ENCODE measurements around the gene EXOSC2.

DNA sequence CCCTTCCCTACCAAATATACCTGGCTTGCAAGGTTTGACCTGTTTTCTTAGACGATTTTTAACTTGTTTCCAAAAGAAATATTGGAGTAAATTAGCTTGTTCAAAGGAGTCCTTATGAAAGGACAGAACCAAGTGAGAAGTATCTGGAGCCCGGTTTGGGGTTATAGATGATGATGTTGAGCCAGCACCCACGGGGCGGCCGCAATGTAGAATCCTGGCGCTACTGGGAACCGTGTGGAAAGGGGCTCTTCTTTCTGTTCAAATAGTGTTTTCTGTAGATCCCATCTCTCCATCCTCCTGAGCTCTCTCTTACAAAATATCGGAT is 517 bp upstream of the EXOSC2 start:
- TF ChIP-seq POLR2A (IDR thresholded peaks at IDR 0.05) (no peak), CTCF (IDR thresholded peaks at IDR 0.05 in 4 of 5, conservative IDR thresholded peaks at IDR 0.05 in 1 of 5) (no peak)

Data from gastrocnemius medialis (tissue), 4 donors.